NCI-H1092 (cell line): ENCODE data around the gene E2F1.
A peak's percentile ranks its signal among the peaks of the same experiment; 100 is the strongest.

Source experiments
- DNase-seq: peaks from one replicate; lab custom pipeline; 2025; lab: John Stamatoyannopoulos, UW

E2F1 gene

DNA sequence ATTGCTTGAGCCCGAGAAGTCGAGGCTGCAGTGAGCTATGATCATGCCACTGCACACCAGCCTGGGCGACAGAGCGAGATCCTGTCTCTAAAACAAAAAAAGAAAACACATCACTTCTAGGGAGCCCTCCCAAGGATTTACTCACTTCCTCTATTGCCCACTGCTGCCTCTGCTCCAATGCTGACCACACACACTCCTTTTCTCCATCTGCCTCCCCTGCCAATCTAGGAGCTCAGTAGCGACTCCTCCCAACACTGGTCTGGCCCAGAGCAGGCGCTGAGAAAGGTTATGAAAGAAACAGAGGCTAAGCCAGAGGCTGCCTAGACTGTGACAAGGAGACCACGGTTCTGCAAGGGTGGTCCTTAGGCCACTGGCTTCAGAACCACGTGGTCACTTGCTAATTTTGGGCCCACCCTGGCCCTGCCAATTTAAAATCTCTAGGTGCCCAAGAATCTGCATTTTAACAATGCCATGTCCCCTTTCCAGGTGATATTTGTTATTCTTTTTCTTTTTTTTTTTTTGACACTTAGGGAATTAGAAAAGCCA is 1.3 kb upstream of the E2F1 start:
- no peak for DNase-seq

DNA sequence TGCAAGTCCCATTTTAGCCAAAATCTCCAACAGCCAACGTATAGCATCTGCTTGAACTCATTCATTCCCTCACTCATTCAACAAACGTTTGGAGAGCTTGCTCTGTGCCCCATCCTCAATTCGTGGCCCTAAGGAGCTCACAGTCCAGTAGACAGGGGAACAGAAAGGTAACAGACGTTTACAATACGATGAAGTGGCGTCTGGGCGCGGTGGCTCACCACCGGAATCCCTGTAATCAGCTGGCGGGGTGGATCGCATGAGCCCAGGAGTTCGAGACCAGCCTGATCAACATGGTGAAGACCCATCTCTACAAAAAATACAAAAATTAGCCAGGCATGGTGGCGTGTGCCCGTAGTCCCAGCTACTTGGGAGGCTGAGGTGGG is 790 bp upstream of the E2F1 start:
- no peak for DNase-seq

DNA sequence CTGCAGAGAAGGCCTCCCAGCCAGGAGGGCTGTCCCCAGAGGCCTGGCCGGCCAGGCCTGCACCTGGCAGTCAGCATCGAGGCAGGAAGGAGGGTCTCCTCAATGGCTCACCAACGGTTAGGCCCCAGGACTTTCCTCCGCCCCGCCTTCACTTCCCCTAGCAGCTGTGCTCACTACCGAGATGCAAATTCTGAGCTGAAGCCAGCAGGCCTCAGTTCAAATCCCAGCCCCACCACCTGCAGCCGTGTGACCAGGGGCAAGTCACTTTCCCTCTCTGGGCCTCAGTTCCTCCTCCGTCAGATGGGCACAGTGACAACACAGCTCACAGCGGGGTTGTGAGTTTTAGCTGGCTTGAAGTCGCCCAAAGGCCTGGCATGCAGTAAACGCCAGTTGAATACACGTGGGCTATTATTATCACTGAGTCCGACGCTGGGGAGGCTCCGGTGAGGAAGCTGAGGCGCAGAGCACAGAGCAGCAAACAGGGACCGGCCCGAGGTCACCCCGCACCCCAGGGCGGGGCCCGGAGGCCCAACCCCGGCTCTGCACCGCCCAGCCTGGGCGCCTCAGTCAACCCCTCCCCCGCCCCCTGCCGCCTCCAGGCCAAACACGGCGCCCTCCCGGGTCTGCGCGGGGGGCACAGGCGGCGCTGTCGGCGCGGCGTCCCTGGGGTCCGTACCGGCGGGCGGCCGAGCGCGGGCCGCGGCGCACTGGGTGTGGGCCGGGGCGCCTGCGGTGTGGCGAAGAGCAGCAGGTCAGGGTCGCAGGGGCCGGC is 671 bp downstream of the E2F1 start:
- peak; percentile 54 for DNase-seq

DNA sequence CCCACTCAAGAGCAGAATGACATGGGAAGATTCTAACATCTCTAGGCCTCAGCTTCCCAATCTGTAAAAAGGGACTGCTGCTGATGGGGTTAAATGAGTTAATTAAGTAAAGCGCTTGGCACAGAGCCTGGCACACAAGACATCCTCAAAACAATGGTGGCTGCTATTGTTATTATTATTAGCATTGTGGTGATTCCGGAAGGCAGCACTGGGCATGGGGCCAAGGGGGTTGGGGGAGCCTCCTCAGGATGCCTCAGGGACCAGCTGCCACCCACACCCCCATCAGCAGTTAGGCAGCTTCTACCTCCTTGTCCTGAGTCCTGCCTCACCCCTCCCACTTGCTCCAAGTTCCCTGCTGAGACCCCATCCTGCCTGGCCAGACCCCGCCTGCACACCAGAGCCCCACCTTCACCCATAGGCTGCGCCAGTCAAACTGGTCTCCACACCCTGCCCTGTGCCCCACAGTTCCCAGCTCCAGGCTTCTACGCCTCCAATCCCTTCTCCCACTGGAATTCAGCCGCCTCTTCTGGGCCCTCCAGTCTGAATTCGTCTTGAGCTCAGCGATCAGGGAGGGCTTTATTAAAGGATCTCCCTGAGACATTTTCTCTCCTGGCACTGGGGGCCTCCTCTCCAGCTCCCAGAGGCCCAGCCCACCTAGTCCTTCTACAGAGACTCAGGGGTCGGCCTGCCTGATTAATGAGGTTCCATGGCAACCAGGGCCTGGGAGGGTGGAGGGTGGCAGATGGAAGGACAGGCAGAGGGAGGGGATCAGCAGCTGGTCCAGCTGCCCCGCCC is 1.5 kb downstream of the E2F1 start:
- no peak for DNase-seq

DNA sequence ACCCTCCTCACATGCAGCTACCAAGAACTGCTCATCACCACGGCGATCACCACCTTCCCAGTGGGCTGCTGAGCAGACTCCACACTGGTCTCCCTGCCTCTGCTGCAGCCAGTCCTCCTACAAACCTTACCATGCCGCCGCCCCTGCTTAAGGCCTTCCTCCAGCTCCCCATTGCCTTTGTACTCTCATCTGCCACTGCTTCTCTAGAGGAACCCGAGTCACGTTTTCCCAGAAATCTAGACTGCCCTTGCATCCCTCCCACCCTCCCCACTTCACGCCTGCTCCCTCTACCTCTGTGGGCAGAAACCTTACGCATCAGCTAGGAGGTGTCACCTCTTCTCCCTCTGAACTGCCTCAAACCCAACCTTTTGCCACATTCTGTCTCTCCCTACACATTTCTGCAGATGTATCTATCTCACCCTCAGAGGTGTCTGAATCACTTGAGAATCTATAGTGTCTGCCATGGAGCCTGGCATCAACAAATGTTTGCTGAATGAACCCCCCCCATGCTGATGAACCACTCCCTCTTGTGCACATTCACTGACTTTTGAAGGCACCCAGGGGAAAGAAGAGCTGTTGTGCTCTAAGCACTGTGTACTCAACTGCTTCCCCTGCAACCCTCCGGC is 4.3 kb downstream of the E2F1 start:
- DNase-seq: no peak

DNA sequence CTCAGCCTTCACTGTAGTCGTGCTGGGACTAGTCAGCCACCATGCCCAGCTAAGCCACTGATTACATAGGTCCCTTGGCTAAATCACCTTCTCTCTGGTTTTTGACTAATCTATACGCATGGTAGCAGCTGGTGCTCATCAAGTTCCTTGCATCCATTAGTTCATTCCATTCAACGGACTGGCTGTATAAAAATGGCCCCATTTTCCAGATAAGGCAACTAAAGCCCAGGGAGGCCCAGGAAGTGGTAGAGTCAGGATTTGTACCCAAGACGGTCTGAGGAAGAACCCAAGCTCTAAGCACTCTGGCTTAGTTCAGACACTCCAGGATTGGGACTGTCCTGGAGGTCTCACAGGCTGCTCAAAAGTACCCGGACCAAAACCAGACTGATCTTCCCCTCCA is 4.9 kb downstream of the E2F1 start:
- no peak for DNase-seq

DNA sequence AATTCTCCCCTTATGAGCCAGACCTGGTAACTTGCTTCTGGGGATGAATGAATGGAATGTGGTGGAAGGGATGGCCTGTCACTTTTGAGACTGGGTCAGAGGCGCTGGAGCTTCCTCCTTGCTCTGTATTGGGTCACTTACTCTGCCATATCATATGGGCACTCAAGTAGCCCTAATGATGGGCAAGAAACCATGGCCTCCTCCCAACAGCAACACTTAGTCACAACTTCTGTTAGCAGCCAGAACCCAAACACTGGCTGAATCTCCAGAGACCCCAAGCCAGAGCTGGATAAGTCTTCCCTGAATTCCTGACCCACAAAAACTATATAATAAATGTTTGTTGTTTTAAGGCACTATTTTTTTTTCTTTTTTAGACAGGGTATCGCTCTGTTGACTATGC is 5.5 kb downstream of the E2F1 start:
- no peak for DNase-seq

DNA sequence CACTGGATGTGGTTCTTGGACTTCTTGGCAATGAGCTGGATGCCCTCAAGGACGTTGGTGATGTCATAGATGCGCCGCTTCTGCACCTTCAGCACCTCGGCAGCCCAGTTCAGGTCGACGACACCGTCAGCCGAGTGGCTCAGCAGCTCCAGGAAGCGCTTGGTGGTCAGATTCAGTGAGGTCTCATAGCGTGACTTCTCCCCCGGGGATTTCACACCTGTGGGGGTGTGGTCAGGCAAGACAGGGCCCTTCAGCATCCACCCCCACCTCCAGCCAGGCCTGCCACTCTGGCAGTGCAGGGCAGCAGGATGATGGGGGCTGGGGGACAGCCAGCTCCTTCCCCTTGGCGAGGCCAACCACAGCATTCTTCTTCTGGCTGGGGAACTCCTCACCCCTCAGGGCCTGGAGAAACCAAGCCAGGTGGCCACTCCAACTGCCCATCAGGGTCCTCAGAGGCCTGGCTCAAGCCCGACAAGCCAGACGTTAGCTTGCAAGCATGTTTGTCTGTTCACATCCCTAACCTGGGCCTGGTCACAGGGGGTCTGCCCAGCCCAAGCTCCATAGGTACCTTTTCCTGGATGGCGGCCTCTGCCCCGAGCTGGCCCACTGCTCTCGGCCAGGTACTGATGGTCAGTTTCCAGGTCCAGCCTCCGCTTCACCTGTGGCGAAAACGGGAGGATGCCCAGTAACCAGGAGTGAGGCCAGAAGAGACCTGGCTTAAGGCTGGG is 6.3 kb downstream of the E2F1 start:
- no peak for DNase-seq

DNA sequence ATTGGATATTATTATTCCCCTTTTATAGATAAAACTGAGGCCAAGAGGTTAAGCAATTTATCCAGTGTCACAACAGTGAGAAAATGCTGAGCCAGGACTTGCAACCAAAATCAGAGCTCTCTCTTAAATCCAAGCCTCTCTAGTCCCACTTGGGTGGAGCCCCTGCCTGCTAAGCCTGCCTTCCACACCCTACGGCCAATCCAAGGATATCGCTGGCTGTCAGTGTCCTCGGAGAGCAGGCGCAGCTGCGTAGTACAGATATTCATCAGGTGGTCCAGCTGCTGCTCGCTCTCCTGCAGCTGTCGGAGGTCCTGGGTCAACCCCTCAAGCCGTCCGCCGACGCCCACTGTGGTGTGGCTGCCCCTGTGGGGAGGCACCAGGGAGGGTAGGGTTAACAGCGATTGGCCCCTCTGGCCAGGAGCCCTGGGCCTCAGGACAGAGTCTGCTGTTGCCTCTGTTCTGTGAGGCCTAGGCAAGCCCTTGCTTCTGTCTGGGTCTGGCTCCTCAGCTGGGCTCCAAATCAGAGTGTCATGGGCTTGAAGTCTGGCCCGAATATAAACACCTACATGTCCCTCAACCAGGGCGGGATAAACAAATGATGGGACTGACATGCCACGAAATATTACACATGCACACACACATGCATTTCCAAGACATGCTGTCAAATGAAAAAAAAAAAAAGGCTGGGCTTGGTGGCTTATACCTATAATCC is 8.0 kb downstream of the E2F1 start:
- no peak for DNase-seq

DNA sequence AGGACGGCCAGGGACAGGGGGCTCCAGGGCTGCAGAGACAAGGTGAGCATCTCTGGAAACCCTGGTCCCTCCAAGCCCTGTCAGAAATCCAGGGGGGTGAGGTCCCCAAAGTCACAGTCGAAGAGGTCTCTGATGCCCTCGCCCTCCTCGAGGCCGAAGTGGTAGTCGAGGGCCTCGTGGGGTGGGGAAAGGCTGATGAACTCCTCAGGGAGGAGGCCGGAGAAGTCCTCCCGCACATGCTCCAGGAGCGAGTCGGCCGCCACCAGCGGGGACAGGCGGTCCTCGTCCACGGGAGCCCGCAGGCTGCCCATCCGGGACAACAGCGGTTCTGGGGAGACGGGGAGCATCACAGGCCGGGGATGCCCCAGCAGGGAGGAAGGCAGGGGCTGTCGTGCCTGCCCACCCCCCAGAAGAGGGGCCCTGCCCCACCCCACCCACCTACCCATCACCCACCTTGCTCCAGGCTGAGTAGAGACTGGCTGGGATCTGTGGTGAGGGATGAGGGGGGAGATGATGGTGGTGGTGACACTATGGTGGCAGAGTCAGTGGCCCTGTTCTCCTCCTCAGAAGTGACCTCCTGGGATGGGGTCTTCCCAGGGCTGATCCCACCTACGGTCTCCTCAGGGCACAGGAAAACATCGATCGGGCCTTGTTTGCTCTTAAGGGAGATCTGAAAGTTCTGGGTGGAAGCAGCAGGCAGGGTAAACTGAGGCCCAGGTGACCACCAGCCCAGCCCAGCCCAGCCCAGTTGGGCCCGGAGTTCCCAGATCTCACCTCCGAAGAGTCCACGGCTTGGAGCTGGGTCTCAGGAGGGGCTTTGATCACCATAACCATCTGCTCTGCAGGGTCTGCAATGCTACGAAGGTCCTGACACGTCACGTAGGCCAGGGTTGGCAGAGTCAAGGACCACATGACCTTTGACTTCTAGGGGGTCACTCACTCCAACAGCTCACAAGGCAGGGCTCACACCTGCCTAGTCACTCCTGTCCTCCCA is 9.2 kb downstream of the E2F1 start:
- no peak for DNase-seq

DNA sequence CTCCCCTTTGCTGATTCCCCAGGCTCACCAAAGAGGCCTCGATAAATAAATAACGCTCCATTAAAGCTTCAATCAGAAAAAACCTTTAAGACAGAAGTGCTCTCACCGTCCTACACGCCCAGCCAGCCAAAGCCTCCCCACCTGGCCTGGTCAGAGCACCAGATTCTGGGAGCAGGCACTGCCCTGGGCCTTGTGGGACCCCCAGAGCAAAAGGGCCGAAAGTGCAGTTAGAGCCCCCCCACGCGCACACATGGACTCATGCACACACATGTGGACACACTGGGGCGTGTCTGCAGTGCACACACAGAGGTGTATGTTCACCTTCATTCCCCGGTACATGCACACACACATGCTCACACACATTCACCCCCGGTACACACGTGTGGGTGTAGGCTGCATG is 10.1 kb downstream of the E2F1 start:
- no peak for DNase-seq

DNA sequence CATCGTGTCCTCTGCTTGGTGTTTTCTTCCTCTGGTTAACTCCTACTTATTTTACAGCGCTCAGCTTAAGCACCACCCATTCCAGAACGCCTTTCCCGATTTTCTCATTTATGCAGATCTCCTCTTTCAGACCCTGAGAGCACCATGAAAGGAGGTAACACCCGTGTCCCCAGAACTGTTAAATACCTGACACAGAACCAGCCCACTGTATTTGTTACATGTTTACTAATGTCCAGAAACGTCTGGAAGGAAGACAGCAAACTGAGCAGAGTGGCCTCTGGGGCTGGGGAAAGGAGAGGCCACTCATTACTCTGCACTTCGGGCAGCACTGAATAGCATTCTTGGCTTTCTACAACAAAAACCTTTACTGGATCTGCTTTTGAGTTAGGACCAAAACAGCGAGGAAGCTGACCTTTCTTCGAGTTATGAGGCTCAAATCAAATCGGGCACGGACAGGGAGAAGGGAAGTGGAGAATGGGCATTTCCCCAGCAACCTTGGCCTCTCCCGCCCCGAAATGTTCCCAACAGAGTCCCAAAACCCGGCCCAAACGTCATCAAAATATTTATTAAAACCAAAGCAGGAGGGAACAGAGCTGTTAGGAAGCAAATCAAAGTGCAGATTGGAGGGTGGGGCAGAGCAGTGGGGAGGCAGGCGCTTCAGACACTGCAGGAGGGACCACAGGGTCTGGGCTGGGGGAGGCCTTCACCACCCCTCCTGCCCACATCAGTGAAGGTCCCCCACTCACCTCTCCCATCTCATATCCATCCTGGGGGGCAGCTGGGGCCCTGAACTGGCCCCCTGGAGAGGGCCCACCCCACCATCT is 10.8 kb downstream of the E2F1 start:
- no peak for DNase-seq

DNA sequence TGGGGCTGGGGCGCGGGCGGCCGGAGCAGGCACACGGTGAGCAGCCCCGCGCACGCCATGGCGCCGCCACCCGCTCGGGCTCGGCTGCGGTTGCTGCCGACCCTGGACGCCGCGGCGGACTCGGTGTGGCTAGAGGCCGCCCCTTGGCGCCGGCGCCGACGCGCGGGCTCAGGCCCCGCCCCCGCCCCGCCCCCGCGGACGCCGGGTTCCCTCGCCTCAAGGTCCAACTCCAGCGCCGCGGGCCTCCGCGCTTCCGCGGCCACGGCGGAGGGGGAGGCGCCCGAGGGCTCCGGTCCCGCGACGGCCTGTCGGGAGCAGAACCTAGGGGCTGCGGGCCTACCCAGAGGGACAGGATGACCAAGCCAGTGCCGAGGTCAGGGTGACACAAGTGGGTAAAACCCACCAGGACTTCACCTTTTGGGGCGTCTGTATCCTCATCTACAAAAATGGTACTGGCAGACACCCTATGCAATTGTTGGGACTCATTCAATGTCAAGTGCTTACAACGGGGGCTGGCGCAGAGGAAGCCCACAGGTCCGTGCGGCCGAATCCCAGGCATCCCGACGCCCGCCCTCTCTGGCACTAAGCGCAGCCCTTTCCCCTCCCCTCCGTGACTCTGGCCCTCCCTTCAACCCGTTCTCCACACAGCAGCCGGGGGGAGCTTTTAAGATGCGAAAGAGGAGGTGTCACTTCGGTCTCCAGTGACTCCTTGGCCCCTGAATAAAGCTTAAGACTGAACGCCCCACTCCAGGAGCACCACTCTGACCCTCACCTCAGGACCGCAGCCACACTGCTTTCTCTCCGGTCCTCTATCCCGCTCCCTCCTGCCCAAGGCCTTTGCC is 11.7 kb downstream of the E2F1 start, which contains the start of gene NECAB3:
TSS of gene NECAB3 (minus strand) at position 135 of the 842 bp plus-strand sequence. CDS start at position 59, 76 bp downstream.
- peak; percentile 69 for DNase-seq

DNA sequence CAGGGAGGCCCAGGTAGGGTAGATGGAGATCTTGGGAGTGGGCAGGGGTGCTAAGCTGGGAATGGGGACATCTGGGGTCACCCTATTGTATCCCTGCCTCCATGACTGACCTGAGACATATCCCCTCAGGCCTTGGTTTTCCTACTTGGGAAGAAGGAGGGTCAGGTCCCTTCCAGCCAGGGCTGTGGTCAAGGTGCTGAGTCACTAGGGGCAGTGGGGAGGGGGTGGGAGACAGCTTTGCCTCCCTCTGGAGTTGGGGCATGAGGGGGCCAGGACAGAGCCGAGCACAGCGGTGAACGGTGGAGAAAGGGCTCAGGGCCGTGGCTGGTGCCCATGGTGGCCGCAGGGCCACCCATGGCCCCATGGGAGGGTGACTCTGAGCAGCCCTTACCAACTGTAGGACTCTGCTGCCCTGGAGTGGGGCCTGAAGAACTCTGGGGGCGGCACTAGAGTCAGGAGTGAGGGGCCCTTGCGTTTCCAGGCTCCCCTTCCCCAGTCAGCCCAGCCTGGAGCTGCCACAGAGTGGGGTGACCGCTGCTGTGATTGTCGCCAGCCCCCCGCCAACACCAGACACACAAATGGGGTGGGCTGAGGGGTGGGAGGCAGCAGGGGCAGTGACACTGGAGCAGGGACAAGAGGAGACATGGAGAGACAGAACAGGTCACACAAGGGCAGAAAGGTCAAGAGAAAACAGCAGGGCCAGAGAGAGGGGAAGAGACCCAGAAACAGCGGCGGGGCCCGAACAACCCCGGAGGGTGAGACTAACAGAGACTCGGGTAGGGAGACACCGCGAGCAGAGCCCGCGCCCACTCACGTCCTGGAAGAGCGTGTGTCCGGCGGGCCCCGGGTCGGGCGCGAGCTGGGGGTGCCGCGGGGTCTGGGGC is 12.5 kb downstream of the E2F1 start:
- DNase-seq: no peak

DNA sequence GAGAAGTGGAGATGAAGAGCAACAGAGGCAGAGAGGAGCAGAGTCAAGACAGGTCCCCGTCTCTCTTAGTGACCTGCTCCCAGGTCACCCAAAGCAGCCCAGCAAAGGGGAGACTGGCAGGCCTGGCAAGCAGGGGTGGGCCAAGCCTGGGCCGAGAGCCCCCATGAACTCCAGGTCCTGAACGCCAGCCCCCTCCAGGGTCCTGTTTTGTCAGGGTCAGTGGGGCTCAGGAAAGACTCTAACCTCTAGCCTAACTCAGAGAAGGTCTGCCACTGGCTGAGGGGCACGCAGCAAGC is 13.1 kb downstream of the E2F1 start:
- no peak for DNase-seq

DNA sequence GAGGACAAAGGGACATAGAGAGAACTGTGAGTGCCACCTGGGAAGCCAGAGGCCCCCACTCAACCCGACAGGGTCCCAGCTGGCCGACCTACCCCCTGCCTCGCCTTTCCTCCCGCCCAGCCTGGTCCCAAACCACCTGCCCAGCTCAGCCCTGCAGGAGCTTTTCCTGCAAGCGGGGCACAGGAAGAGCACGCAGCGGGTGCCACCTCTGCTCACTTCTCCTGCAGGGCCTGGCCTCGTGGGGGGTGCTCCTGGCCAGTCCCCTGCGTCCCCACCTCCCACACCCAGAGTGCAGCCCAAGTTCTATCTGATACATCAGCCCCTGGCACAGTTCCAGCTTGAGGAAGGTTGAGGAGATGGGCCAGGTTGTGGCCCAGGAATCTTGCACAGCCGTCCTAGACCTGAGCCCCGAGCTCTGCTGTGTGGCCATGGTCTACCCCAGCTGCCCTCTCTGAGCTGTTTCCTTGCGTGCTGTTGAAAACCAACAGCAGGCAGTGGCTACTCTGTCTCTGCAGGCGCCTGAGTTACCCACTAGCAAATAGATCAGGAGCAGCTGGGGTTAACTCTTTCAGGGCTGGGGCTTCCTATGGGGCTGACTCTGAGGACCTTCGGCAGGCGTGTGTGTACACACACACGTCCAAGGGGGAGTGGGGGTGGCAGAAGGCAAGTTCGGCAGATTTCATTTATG is 13.6 kb downstream of the E2F1 start:
- no peak for DNase-seq
